ENCODE results near the gene CCDC85A.

Gene CCDC85A

GRCh38 chr2:56248965-56249742 is 65.4 kb downstream of the CCDC85A start:
- DNase-seq (ENCODE audit: low read depth), result no peak
- TF ChIP-seq CTCF (IDR thresholded peaks at IDR 0.05; ENCODE audit: low read depth, low read length, missing control alignments), result no peak
- no peak overlapping the region for H3K4me3 ChIP-seq (ENCODE audit: low read depth, low read length)

- TF ChIP-seq CTCF (IDR thresholded peaks at IDR 0.05; ENCODE audit: low read depth, low read length, missing control alignments), result no peak
- DNase-seq (ENCODE audit: low read depth), result no peak
- no peak overlapping the region for H3K4me3 ChIP-seq (ENCODE audit: low read depth, low read length)
Observed at GRCh38 chr2:56250153-56250729, 66.5 kb downstream of the CCDC85A start.

GRCh38 chr2:56260415-56260814 is 76.6 kb downstream of the CCDC85A start:
- TF ChIP-seq CTCF (IDR thresholded peaks at IDR 0.05; ENCODE audit: low read depth, low read length, missing control alignments), result no peak
- no peak overlapping the region for H3K4me3 ChIP-seq (ENCODE audit: low read depth, low read length)
- no peak for DNase-seq (ENCODE audit: low read depth)

GRCh38 chr2:56262241-56262640 is 78.5 kb downstream of the CCDC85A start:
- no peak for TF ChIP-seq CTCF (IDR thresholded peaks at IDR 0.05; ENCODE audit: low read depth, low read length, missing control alignments)
- no peak overlapping the region for H3K4me3 ChIP-seq (ENCODE audit: low read depth, low read length)
- DNase-seq (ENCODE audit: low read depth), result no peak

GRCh38 chr2:56263876-56264275 is 80.1 kb downstream of the CCDC85A start:
- no peak for TF ChIP-seq CTCF (IDR thresholded peaks at IDR 0.05; ENCODE audit: low read depth, low read length, missing control alignments)

DNA sequence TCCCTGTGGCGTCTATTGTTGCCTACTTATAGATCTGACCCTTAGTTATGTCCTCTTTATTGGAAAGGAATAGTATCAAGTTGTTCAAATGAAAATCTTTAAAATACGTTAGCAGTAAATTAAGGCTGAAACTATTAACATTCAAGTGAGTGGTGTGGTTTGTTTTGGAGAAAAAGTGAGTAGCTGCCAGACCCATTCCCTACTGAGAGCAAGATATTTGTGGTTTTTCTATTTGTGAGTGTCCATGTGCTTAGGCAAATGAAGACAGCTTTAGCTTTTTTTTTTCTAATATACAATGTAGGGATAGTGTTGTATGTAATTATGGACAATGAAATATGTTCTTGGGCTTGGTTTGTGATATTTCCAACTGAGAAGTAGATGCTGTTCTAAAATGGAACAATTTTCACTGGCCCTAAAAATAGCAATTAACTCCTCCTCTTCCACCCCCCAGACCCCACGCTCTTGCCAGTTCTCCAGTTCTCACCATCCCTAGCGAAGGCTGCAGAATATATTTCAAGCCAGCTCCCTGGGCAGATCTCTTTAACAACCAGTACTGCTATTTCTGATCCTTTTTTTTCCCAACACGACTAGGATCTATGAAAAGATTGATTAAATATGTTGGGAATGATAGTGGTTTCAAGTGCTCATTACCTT is 83.1 kb downstream of the CCDC85A start:
- TF ChIP-seq CTCF (IDR thresholded peaks at IDR 0.05; ENCODE audit: low read depth, low read length, missing control alignments), result no peak
- DNase-seq (ENCODE audit: low read depth), result no peak
- no peak overlapping the region for H3K4me3 ChIP-seq (ENCODE audit: low read depth, low read length)

More at GRCh38 chr2:56263876-56264275, 80.1 kb downstream of the CCDC85A start:
- no peak overlapping the region for H3K4me3 ChIP-seq (ENCODE audit: low read depth, low read length)
- no peak for DNase-seq (ENCODE audit: low read depth)
